ENCODE results near the gene ZNF768. TPM values are rescaled to one million over a fixed set of nuclear protein-coding genes. Genes with fewer than 3 reads are reported as not detected.

ZNF768 gene
- total RNA-seq, 1 donor from 2014 or later, result 83.6 TPM

DNA sequence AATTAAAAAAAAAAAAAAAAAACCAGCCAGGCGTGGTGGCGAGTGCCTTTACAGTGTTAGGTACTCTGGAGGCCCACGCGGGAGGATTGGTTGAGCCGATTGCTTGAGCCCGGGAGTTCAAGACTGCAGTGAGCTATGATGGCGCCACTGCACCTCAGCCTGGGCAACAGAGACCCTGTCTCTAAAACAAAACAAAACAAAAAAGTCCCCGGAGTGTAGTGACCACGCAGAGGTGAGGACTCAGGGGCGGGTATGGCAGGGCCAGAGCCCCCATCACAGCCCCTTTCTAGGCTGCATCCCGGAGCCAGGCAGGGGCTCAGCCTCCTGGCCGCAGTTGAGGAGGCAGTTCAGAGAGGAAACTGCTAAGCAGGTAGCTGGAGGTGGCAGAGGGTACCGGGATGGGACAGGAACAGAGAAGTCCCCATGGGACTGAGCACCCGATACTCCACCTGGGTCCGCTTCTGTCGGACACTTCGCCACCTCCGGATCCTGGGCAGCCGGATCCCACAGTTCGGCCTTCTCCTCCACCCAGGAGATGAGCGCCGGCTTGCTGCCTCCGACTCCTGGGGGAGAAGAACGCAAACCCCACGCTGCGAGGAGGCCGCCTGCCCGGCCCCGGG, 7.5 kb upstream of the ZNF768 start:
- Mint-ChIP-seq H3K4me3 (ENCODE audit: low read depth) (peak overlapping the region; percentile 84), H3K27ac (peak overlapping the region; percentile 71), H3K27me3 (no peaks in the 10 kb centered on the region), H3K9me3 (ENCODE audit: low read depth) (peaks cover 10% of the 10 kb centered on the region), H3K36me3 (ENCODE audit: insufficient read depth) (peaks cover 39% of the 10 kb centered on the region), H3K4me1 (ENCODE audit: low read depth) (peaks cover 24% of the 10 kb centered on the region)
- TF ChIP-seq, protein P1, sequence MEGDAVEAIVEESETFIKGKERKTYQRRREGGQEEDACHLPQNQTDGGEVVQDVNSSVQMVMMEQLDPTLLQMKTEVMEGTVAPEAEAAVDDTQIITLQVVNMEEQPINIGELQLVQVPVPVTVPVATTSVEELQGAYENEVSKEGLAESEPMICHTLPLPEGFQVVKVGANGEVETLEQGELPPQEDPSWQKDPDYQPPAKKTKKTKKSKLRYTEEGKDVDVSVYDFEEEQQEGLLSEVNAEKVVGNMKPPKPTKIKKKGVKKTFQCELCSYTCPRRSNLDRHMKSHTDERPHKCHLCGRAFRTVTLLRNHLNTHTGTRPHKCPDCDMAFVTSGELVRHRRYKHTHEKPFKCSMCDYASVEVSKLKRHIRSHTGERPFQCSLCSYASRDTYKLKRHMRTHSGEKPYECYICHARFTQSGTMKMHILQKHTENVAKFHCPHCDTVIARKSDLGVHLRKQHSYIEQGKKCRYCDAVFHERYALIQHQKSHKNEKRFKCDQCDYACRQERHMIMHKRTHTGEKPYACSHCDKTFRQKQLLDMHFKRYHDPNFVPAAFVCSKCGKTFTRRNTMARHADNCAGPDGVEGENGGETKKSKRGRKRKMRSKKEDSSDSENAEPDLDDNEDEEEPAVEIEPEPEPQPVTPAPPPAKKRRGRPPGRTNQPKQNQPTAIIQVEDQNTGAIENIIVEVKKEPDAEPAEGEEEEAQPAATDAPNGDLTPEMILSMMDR (IDR thresholded peaks at IDR 0.05; ENCODE audit: unreplicated experiment), result no peak
- DNase-seq (ENCODE audit: low spot score, unreplicated experiment), result no peak

DNA sequence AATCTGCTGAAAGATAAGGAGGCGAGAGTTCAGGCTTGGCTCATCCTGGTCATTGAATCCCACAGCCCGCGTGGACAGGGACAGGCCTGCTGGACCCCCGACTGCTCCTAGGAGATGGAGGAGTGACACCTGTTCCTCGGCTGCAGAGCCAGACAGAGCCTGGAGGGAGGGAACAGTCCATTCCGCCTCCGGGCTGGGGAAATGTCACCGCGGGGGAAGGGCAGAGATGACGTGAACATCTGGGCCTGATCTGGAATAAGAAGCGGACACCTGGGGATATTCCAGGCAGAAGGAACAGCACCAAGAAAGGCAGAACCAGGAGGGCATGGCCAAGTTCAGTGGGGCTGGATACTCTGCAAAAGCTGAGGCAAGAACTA, 6.8 kb upstream of the ZNF768 start:
- no peaks in the 10 kb centered on the region for H3K27me3 Mint-ChIP-seq
- peaks cover 10% of the 10 kb centered on the region for H3K9me3 Mint-ChIP-seq (ENCODE audit: low read depth)
- H3K27ac Mint-ChIP-seq, result peak overlapping the region; percentile 98
- H3K4me1 Mint-ChIP-seq (ENCODE audit: low read depth), result peaks cover 27% of the 10 kb centered on the region
- H3K36me3 Mint-ChIP-seq (ENCODE audit: insufficient read depth), result peaks cover 36% of the 10 kb centered on the region
- TF ChIP-seq, protein P1 (IDR thresholded peaks at IDR 0.05; ENCODE audit: unreplicated experiment), result no peak
- peak overlapping the region; percentile 75 for H3K4me3 Mint-ChIP-seq (ENCODE audit: low read depth)
- no peak for DNase-seq (ENCODE audit: low spot score, unreplicated experiment)

DNA sequence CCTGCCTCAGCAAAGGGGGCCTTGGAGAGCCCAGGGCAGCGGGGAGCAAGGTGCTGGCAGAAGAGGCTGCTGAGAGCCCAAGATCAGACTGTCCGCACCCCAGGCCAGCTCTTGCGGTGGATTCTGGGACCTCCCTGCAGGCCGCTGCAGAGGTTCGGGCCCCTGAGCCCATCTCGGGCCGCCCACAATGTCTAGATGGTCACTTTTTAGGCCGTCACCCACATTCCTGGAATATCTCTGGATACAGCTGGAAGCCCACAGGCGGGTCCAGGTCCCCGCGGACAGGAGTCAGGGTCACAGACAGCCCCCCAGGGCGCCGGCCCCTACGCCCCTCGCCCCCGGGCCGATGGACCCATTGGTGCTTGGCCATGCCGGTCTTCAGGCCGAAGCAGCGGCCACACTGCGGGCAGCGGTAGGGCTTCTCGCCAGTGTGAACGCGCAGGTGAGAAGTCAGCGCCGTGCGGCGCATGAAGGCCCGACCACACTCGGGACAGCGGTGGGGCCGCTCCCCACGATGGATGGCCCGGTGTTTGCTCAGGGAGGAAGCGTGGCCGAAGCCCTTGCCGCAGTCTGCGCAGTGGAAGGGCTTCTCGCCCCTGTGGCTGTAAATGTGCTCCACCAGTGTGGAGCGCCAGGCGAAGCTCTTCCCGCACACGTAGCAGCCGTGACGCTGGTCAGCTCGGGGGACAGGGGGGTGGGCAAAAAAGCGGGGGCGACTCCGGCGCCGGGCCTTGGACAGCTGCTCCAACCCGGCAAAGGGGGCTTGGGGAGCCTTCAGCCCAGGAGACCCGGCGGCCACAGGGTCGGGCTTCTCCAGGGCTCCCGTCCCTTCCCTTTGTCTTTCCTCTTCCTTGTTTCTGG, 6.1 kb upstream of the ZNF768 start:
- peaks cover 30% of the 10 kb centered on the region for H3K36me3 Mint-ChIP-seq (ENCODE audit: insufficient read depth)
- H3K27me3 Mint-ChIP-seq, result no peaks in the 10 kb centered on the region
- H3K9me3 Mint-ChIP-seq (ENCODE audit: low read depth), result peaks cover 6% of the 10 kb centered on the region
- H3K4me3 Mint-ChIP-seq (ENCODE audit: low read depth), result peak overlapping the region; percentile 75
- peak overlapping the region; percentile 98 for H3K27ac Mint-ChIP-seq
- peaks cover 34% of the 10 kb centered on the region for H3K4me1 Mint-ChIP-seq (ENCODE audit: low read depth)
- no peak for DNase-seq (ENCODE audit: low spot score, unreplicated experiment)
- TF ChIP-seq, protein P1 (IDR thresholded peaks at IDR 0.05; ENCODE audit: unreplicated experiment), result no peak

DNA sequence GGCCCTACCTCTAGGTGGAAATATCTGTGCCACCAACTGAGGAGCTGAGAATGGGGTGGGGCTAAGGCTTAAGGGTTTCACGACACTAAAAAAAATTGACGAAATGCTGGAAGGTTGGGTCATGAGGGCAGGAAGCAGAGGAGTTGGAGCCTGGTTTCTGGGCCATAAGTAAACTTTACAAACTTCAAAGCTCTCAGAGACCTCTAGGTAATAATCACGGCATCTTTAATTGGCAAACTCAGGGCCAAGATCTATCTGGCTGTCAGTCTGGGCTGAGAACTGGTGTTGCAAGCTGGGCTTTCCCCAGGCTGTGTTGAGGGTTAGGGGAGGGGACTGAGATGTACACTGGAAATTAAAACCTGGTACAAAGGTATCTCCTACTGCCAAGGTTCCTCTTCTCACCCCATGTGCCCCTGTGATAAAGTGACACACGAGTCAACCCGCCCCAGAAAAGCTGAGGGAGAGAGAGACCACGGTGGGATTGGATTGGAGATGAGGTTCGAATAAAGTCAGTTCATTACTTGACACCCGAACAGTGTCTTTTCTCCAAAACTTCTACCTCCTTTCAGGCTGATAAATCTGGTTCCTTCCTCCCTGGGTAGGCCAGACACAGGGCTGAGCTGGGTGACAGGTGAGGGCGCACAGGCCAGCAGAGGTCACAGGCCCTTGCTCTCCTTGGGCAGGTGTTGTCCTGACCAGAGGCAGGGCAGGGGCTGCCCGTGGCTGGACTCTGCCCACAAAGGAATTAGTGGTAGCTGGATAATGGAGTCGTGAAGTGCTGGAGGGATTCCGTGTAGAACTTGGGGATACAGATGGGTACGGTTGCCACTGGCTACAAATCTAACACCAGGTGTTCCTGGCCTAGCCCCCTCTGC, 4.0 kb upstream of the ZNF768 start:
- H3K36me3 Mint-ChIP-seq (ENCODE audit: insufficient read depth), result peaks cover 15% of the 10 kb centered on the region
- TF ChIP-seq, protein P1 (IDR thresholded peaks at IDR 0.05; ENCODE audit: unreplicated experiment), result no peak
- H3K4me3 Mint-ChIP-seq (ENCODE audit: low read depth), result peak overlapping the region; percentile 26
- H3K27ac Mint-ChIP-seq, result peak overlapping the region; percentile 64
- no peak for DNase-seq (ENCODE audit: low spot score, unreplicated experiment)
- no peaks in the 10 kb centered on the region for H3K9me3 Mint-ChIP-seq (ENCODE audit: low read depth)
- peaks cover 34% of the 10 kb centered on the region for H3K4me1 Mint-ChIP-seq (ENCODE audit: low read depth)
- no peaks in the 10 kb centered on the region for H3K27me3 Mint-ChIP-seq
